Colonic mucosa (tissue), 4 donors: Measurements from ENCODE around the gene TMEM63A. TPM values are rescaled to one million over a fixed set of nuclear protein-coding genes. Genes with fewer than 3 reads are reported as not detected.
A peak's percentile ranks its signal among the peaks of the same experiment; 100 is the strongest.

ENCODE experiments used
- DNase-seq: peaks from one replicate; pipeline ENCODE4 v3.0.0-alpha.2; 2020
- H3K27ac ChIP-seq: fragments of 200-600 bp; one replicate; pipeline ENCODE4 v1.8.0; 2021
- H3K27me3 ChIP-seq: fragments of 200-600 bp; one replicate; pipeline ENCODE4 v1.8.0; 2021
- H3K36me3 ChIP-seq: fragments of 200-600 bp; one replicate; pipeline ENCODE4 v1.8.0; 2021
- H3K4me1 ChIP-seq: fragments of 200-600 bp; one replicate; pipeline ENCODE4 v1.8.0; 2021; ENCODE audit warnings: mild to moderate bottlenecking
- H3K4me3 ChIP-seq: fragments of 200-600 bp; one replicate; pipeline ENCODE4 v1.8.0; 2021
- H3K9ac ChIP-seq, 2 donors: one replicate each; pipeline ENCODE4 v1.7.0; 2013; ENCODE audit warnings: control low read depth in 2 of 2, low read depth in 2 of 2, low read length in 2 of 2
- H3K9me3 ChIP-seq: fragments of 200-600 bp; one replicate; pipeline ENCODE4 v1.8.0; 2021
- CTCF ChIP-seq: fragments of 200-600 bp; IDR thresholded peaks from one replicate; pipeline ENCODE4 v1.8.0; 2022; ENCODE audit warnings: antibody characterized with exemption, mild to moderate bottlenecking
- intact Hi-C: fragments of 100-400 bp; cut with DNase I; formaldehyde crosslinking; loops from one replicate; pipeline ENCODE4 v1.14.1; 2022
- total RNA-seq, 2 donors: library from RNA; stranded (reverse); fragmentation: NEBNext Ultra II Directional in 1 of 2; extraction: Animal tissue kit (Norgen Biotek cat#: 25700) in 1 of 2; gene quantifications; one replicate each; pipeline ENCODE4 v1.2.1, GENCODE V29; 2021
- donor health status: healthy.
- donor health status: DM: no; HTN: no; CAD: no.
- donor health status: DM: no; HTN: no; CAD: no.

The TMEM63A gene
- total RNA-seq, 2 donors from 2014 or later = 124 to 165 TPM

DNA sequence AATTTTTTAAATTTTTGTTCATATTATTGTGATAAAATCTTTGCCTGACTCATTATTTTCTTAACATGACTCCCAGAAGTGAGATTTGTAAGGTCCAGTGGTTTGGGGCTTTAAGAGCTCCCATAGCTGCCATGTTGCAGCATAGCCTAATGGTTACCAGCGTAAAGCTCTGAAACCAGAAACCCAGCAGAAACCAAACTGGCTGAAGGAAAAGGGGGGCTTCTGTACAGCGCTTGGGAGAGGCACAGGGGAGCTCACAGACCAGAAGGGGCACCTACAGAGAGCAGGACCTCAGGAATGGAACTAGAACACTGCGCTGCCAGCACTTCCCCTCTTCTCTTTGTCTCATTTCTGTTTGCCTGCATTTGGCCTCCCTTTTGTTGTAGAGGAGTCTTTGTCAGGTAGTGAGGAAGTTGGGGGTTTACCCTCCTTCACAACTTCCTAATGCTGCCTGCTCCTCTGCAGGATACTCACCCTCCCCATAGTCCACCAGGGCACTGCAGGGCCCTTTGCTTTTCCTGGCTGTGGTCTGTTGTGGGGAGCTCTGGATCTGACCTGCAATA lies 44.5 kb upstream of the TMEM63A start:
- Histone ChIP-seq H3K27ac (no peak overlapping the region), H3K27me3 (no peaks in the 10 kb centered on the region), H3K4me1 (peaks cover 3% of the 10 kb centered on the region), H3K9ac (no peak overlapping the region), H3K36me3 (no peaks in the 10 kb centered on the region), H3K4me3 (no peak overlapping the region), H3K9me3 (no peaks in the 10 kb centered on the region)
- TF ChIP-seq CTCF = no peak
- intact Hi-C loops = no loop called here
- no peak for DNase-seq

- DNase-seq = peak; percentile 95
- Histone ChIP-seq H3K9me3 (no peaks in the 10 kb centered on the region), H3K9ac (peak within 1 kb of the TSS; percentile 95), H3K4me1 (peaks cover 3% of the 10 kb centered on the region), H3K4me3 (peak within 1 kb of the TSS; percentile 96), H3K27me3 (no peaks in the 10 kb centered on the region), H3K36me3 (no peaks in the 10 kb centered on the region), H3K27ac (peak within 1 kb of the TSS; percentile 93)
- no peak for TF ChIP-seq CTCF
- intact Hi-C loops = no loop called here
Observed at GRCh38 chr1:225923692-225924555, 41.7 kb upstream of the TMEM63A start, which contains the start of gene PYCR2. Gene PYCR2, minus strand, starts transcription at chr1:225924250. Its CDS starts 140 bp downstream, at chr1:225924110.

GRCh38 chr1:225923381-225923691 lies 41.2 kb upstream of the TMEM63A start:
- H3K9me3 ChIP-seq = no peaks in the 10 kb centered on the region
- intact Hi-C loops = no loop called here
- no peaks in the 10 kb centered on the region for H3K27me3 ChIP-seq
- peak; percentile 54 for DNase-seq
- H3K27ac ChIP-seq = peak overlapping the region; percentile 93
- no peaks in the 10 kb centered on the region for H3K36me3 ChIP-seq
- peak overlapping the region; percentile 95 for H3K9ac ChIP-seq
- TF ChIP-seq CTCF = no peak
- H3K4me1 ChIP-seq = peaks cover 3% of the 10 kb centered on the region
- peak overlapping the region; percentile 96 for H3K4me3 ChIP-seq

- no peak overlapping the region for H3K4me3 ChIP-seq
- no peaks in the 10 kb centered on the region for H3K9me3 ChIP-seq
- intact Hi-C loops = no loop called here
- H3K36me3 ChIP-seq = no peaks in the 10 kb centered on the region
- TF ChIP-seq CTCF = no peak
- no peaks in the 10 kb centered on the region for H3K27me3 ChIP-seq
- H3K4me1 ChIP-seq = peaks cover 3% of the 10 kb centered on the region
- peak overlapping the region in 1 of 2 donors; percentile 44 for H3K9ac ChIP-seq
- H3K27ac ChIP-seq = no peak overlapping the region
- DNase-seq = no peak
Observed at GRCh38 chr1:225921734-225922709, 39.8 kb upstream of the TMEM63A start.

GRCh38 chr1:225919906-225920305 lies 37.7 kb upstream of the TMEM63A start:
- intact Hi-C loops = no loop called here
- Histone ChIP-seq H3K27me3 (no peaks in the 10 kb centered on the region), H3K9ac (no peak overlapping the region), H3K4me3 (no peak overlapping the region), H3K4me1 (peaks cover 3% of the 10 kb centered on the region), H3K36me3 (no peaks in the 10 kb centered on the region), H3K9me3 (no peaks in the 10 kb centered on the region), H3K27ac (no peak overlapping the region)
- no peak for TF ChIP-seq CTCF
- no peak for DNase-seq
